LNCAP (cell line): ENCODE measurements around the gene CHMP6.

Experiments used
- TF ChIP-seq, protein P1 (sequence below): fragments of 450-650 bp; IDR thresholded peaks from 2 replicates; pipeline ENCODE4 v1.5.1; 2017; ENCODE audit warnings: mild to moderate bottlenecking

Gene CHMP6

GRCh38 chr17:81042606-81043005, 51.0 kb downstream of the CHMP6 start:
- TF ChIP-seq, protein P1, sequence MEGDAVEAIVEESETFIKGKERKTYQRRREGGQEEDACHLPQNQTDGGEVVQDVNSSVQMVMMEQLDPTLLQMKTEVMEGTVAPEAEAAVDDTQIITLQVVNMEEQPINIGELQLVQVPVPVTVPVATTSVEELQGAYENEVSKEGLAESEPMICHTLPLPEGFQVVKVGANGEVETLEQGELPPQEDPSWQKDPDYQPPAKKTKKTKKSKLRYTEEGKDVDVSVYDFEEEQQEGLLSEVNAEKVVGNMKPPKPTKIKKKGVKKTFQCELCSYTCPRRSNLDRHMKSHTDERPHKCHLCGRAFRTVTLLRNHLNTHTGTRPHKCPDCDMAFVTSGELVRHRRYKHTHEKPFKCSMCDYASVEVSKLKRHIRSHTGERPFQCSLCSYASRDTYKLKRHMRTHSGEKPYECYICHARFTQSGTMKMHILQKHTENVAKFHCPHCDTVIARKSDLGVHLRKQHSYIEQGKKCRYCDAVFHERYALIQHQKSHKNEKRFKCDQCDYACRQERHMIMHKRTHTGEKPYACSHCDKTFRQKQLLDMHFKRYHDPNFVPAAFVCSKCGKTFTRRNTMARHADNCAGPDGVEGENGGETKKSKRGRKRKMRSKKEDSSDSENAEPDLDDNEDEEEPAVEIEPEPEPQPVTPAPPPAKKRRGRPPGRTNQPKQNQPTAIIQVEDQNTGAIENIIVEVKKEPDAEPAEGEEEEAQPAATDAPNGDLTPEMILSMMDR: no peak

DNA sequence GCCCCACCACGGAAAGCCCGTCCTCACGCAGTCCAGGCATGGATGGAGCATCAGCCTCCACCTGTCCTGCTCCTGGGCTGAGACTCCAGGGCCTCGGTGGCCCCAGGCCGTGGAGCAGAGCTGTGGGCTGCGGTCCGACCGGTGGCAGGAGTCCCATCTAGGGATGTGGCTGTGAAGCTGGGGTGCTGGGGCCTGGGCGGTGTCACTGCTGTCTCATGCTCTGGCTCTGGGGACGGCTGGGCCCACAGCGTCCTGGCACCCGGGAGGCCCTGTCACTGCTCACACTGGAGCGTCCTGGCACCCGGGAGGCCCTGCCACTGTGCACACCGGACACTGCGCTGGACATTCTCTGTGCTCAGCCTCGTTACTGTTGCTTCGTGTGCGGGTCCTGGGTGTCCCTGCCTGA, 51.7 kb downstream of the CHMP6 start:
- TF ChIP-seq, protein P1: no peak

GRCh38 chr17:81043725-81044427, 52.2 kb downstream of the CHMP6 start:
- TF ChIP-seq, protein P1: no peak

DNA sequence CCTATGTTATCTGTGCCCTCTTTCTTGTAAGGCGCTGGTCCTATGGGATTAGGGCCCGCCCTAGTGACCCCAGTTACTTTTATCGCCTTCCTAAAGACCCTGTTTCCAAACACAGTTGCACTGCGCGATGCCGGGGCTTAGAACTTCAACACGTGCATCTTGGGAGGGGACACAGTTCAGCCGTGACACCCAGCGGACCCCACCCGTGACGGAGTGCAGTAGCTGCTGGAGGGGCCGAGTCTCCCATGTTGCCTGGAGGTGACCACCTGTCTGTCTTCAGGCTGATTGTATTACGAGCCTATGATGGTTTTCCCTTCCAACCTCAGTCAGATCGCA, 52.8 kb downstream of the CHMP6 start:
- TF ChIP-seq, protein P1: no peak

DNA sequence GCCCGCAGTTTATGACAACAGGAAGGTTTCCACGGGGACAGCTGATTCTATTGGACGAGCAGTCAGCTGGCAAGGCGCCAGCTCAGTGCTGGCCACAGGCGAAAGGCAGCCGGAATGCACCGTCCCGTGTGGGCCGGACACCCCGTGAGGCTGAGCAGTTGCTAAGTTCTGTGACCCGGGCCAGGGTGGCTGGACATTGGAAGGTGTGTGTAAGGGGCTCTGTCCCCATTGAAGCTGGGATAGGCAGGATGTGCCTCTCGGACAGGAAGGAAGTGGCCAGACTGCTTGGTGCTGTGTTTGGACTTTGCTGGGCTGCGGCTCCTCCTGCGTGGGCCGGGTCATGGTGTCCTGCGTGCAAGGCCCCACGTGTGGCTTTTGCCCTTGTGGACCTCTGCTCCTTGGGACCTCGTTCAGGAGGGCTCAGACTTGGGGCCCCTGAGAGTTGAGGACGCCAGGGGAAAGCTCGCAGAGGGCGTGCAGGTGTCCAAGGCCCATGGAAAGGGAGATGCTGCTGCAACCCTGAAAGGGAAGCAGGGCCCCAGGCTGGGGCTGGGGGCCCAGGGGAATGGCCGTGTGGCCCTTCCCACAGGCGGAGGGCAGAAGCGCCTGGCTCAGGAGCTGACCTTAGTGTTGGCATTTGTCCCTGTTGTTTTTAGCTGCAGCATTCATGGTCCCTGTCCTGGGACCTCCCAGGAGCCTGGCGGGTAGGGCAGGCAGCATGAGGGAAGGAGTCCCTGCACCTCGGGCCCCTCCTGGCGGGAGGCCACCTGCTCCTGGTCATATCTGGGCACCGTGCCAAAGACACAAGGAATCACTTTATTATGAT, 53.3 kb downstream of the CHMP6 start:
- TF ChIP-seq, protein P1: no peak

DNA sequence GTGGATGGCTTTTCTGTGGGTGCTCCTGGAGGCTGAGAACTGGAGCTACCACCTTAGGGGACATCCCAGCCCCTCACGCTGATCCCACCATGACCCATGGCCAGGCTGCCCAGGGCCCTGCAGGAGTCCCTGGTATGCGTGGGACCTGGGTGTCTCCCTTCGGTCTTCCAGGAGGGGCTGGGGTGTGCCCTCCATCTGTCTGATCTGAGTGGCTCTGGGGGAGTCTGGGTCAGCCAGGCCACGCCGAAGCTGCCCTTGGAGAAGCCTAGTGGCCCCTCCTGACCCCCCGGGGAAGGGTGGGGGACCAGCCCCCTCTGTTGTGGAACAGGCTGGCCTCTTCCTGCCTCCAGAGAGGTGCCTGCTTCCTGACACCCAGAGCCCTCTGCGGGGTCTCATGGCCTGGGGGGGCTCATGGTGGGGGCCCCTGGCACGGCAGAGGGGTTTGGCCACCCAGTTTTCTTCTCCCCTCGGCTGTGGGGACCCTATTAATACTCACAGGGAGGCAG, 54.0 kb downstream of the CHMP6 start:
- TF ChIP-seq, protein P1: no peak

DNA sequence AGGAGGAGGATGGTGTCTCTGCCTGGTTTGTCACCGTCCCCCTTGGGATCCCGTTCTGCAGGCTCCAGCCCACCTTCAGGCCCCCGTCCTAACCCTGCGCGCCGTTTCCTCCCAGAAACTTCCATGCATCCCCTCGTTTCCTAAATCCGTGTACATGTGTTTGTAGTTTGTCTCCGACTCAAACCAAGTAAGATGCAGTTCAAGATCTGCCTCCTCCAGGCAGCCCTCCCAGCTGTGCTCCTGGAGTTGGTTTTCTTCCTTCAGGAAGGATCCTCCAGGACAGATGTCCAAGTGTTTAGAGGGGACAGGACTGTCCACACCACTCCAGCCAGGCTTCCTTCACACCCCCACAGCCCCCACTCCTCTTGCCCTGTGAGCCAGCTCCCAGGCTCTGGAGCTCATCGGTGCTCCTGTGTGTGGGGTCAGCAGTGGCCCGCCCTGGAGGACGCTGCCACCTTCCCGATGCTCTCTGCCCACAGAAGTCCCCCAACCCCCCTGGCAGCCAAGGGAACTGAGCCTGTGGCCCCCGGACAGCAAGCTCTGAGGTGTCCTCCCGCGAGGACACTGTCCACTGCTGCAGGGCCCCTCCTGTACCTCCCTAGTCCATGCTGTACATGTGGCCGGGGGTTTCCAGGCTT, 54.6 kb downstream of the CHMP6 start:
- TF ChIP-seq, protein P1: no peak
